Brain microvascular endothelial cell (primary cell): ENCODE data around the gene TUBB.

Experiments used
- DNase-seq: peaks from one replicate; pipeline ENCODE4 v3.0.0-alpha.2; 2020
- H3K27ac ChIP-seq: fragments of 250-450 bp; sonication (Bioruptor Pico); 2 replicates; pipeline ENCODE4 v1.5.1; 2020; ENCODE audit warnings: mild to moderate bottlenecking, moderate library complexity
- H3K27me3 ChIP-seq: fragments of 250-450 bp; sonication (Bioruptor Pico); replicated peaks from 2 replicates; pipeline ENCODE4 v1.5.1; 2020; ENCODE audit warnings: mild to moderate bottlenecking
- H3K36me3 ChIP-seq: fragments of 250-450 bp; sonication (Bioruptor Pico); replicated peaks from 2 replicates; pipeline ENCODE4 v1.5.1; 2020; ENCODE audit warnings: mild to moderate bottlenecking
- H3K4me3 ChIP-seq: 2 replicates; pipeline ENCODE4 v1.5.1; 2011; ENCODE audit warnings: low read depth, mild to moderate bottlenecking, control low read depth, low read length, moderate library complexity
- in situ Hi-C: cut with HindIII; loops from 2 replicates; pipeline ENCODE4 v1.10.0; 2017; ENCODE audit warnings: low sequenced_read_pairs, low pct_ligation_motif_present
- TF ChIP-seq, protein P1 (sequence below): IDR thresholded peaks from 2 replicates; pipeline ENCODE4 v1.5.1; 2011; ENCODE audit warnings: low read depth, mild to moderate bottlenecking, moderate library complexity, low read length, control low read depth, inconsistent platforms; ENCODE audit errors: missing control alignments

The TUBB gene

DNA sequence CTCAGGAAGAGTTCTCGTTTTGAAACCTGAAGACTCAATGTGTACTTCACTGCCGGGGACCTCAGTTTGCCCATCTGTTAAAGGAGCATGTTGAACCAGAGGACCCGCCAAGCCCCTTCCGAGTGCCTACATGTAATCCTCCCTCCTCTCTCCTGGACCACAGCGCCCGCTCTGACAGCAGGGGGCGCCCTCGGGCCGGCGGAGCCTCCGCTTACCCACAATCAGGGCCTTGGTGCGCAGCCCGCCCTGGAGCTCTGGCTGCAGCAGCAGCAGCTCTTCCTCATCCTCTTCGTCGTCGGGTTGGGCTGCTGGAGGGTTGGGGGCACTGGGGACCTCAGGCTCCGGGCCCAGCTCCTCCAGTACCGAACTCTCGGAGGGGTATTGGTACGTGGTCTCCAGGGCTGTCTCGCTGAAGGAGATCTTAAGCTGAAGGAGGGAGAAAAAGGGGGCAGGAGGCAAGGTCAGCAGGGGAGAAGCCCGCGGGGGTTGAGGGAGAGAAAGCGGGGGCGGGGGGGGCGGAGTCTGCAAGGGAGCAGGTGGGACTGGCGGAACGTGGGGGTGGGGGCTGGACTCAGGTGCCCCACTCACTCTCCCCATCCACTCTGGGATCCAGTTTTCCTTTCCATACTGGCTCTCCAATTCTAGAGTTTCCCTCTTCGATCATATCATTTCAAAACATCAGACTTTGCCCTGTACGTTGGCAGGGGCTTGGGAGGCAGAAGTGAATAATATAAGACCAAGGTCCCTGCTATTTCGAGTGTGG, 41.0 kb upstream of the TUBB start:
- peak; percentile 69 for DNase-seq
- TF ChIP-seq, protein P1, sequence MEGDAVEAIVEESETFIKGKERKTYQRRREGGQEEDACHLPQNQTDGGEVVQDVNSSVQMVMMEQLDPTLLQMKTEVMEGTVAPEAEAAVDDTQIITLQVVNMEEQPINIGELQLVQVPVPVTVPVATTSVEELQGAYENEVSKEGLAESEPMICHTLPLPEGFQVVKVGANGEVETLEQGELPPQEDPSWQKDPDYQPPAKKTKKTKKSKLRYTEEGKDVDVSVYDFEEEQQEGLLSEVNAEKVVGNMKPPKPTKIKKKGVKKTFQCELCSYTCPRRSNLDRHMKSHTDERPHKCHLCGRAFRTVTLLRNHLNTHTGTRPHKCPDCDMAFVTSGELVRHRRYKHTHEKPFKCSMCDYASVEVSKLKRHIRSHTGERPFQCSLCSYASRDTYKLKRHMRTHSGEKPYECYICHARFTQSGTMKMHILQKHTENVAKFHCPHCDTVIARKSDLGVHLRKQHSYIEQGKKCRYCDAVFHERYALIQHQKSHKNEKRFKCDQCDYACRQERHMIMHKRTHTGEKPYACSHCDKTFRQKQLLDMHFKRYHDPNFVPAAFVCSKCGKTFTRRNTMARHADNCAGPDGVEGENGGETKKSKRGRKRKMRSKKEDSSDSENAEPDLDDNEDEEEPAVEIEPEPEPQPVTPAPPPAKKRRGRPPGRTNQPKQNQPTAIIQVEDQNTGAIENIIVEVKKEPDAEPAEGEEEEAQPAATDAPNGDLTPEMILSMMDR = peak; percentile 98
- in situ Hi-C loops = no loop called here
- H3K36me3 ChIP-seq = peaks cover 63% of the 10 kb centered on the region
- H3K4me3 ChIP-seq = peak overlapping the region; percentile 35
- no peaks in the 10 kb centered on the region for H3K27me3 ChIP-seq
- no peak overlapping the region for H3K27ac ChIP-seq

DNA sequence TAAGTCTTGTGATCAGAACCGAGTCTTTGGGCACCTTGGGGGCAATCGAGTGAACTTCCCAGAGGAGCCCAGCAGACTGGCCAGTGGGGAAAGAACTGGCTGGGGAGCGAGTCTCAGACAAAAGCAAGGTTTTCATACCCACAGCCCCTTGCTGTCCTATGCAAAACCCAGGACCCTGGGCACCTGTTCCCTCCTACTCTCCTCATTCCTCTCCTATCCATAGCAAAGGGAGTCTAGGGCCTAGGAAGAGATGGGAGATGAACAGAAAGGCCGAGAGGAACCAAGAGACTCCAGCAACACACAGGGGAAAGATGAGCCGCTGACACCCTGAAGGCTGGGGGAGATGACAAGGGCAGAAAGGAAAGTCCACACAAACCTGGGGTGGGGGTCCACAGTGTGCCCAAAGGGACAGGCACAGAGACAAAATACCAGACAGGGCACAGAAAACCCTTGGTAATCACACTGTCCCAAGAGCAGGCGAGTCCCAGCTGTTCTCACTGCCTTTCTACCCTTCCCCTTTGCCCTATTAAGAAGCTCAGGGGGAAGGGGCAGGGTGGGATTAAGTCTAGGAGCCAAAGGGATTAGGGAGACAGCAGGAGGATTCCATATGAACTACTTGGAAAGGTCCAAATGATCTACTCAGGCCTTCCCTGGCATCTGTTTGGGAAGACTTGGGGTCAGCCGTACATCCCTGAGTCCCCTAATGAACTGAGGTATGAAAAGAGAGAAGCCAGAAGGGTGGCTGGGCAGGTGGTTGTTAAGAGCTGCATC, 40.2 kb upstream of the TUBB start:
- Histone ChIP-seq H3K4me3 (peak overlapping the region; percentile 26), H3K27ac (no peak overlapping the region), H3K36me3 (peaks cover 63% of the 10 kb centered on the region), H3K27me3 (no peaks in the 10 kb centered on the region)
- in situ Hi-C loops = no loop called here
- DNase-seq = no peak
- TF ChIP-seq, protein P1 = no peak

DNA sequence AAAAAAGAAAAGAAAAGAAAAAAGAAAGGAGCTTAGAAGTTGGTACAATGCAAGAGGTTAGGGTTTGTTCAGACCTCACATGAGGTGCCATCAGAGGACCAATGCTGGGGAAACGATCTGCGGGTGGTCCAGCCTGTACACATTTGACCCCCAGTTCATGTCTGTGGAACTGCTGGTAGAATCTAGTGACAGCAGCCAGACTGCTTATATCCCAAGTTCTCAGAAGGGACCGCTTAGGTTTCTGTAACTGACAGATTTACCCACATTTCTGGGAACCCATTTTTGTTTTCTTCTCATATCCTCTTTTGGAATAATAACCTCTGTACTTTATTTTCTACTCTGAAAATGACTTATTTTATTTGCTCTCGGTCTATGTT, 38.4 kb upstream of the TUBB start:
- DNase-seq = no peak
- in situ Hi-C loops = no loop called here
- Histone ChIP-seq H3K36me3 (peaks cover 56% of the 10 kb centered on the region), H3K4me3 (peak overlapping the region; percentile 89), H3K27ac (peak overlapping the region; percentile 84), H3K27me3 (no peaks in the 10 kb centered on the region)
- TF ChIP-seq, protein P1 = no peak

DNA sequence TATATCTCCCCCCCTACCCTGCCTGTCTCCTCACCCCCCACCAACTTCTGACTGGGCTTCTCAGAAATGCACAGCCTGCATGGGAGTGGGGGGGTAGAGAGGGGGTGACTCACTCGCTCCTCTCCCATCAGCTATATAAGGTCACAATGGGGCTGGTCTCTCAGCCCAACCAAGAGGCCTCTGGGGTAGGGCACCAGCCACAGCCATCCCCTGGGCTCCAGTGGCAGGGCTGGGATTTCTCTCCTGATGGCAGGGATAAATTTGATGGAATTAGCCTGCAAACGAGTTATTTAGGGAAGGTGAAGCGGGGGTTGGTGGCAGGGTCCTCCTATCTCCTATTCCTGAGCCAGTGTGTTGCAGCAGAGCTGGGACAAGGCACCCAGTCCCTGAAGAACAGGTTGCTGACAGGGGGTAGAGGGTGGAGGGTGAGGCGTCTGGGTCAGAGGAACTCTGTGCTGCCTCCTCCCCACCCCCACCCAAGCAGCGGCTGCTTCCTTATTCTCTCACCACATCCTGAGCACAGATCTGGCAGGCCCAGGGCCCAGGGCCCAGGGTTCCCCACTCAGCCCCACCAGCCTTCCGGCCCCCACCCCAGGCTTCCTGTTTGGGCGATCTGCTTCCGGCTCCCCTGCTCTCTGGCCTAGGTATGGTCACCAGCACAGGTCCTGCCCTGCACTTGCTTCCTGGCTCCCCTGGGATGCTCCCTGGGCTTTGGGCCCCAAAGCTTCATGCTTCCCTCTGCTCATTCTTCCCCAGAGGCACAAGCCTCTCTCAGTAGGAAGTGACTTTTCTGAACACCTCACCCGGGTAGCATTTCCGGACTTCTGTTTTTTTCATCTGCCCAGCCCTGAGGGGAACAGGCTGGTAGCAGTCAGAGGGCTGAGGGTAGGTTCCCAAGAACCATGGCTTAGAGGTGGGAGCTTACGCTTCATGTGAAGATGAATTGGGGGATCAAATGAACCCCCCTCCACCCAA, 37.7 kb upstream of the TUBB start:
- DNase-seq = peak; percentile 88
- in situ Hi-C loops = no loop called here
- Histone ChIP-seq H3K27ac (peak overlapping the region; percentile 84), H3K36me3 (peaks cover 49% of the 10 kb centered on the region), H3K4me3 (peak overlapping the region; percentile 89), H3K27me3 (no peaks in the 10 kb centered on the region)
- TF ChIP-seq, protein P1 = no peak

DNA sequence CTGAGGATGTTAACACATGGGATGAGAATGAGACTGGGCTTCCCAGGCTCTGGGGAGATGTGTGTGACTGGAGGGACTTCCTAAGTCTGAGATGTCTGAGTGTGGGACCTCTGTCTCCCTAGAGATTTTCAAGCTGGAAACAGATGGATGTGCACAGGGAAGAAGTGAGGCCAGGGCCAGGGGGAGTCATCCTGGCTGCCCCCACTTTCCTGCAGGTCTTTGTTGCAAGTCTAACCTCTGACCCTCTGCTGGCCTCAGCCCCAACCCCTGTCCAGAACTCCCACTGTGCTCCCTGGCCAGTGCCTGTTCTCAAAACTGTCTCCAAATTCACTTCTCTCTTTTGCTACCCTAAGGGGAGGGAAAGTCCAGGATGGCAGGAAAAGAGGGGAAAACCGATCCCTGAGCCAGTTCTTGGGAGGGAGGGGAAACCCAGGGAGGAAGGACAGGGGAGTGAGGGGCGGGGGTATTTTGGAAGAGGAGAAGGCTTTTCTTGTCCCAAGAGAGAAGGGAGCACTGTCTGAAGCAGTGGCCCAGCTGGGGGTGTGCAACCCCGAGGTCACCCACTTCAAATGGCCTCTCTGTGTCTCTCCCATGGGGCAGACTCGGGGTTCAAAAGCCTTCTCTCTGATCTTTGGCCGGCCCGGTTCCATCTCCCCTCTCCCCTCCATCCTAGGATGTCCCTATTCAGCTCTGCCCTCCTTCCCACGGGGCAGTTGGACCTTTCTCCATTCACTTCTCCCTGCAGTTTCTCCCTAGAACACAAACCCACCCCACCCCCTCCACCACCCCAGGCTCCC, 36.8 kb upstream of the TUBB start:
- H3K36me3 ChIP-seq = peaks cover 40% of the 10 kb centered on the region
- in situ Hi-C loops = no loop called here
- DNase-seq = no peak
- H3K27me3 ChIP-seq = no peaks in the 10 kb centered on the region
- H3K27ac ChIP-seq = peak overlapping the region; percentile 84
- peak overlapping the region; percentile 89 for H3K4me3 ChIP-seq
- TF ChIP-seq, protein P1 = no peak
